Measurements from ENCODE around the gene PMF1. TPM values are rescaled to one million over a fixed set of nuclear protein-coding genes. Genes with fewer than 3 reads are reported as not detected.

PMF1 gene
- 56.9 and 58.9 TPM in 2 replicates for total RNA-seq

GRCh38 chr1:156212833-156213643 is at the start of gene PMF1:
Gene PMF1, plus strand, starts transcription at chr1:156213007. Its CDS starts 9 bp downstream, at chr1:156213016.

GRCh38 chr1:156193488-156194299 is 19.1 kb upstream of the PMF1 start, which contains the start of gene SLC25A44:
Gene SLC25A44, plus strand, starts transcription at chr1:156194104. Its CDS starts 5,744 bp downstream, at chr1:156199848.

GRCh38 chr1:156241926-156242325 is 29.1 kb downstream of the PMF1 start, which contains the start of gene BGLAP:
Gene BGLAP, plus strand, starts transcription at chr1:156242184. Its CDS starts 48 bp downstream, at chr1:156242232.

GRCh38 chr1:156247460-156248322 is 34.9 kb downstream of the PMF1 start, which contains the start of gene PAQR6:
Gene PAQR6, minus strand, starts transcription at chr1:156248056. Its CDS starts 1,325 bp downstream, at chr1:156246731.

GRCh38 chr1:156282479-156283222 is 69.8 kb downstream of the PMF1 start, which contains the start of gene SMG5:
Gene SMG5, minus strand, starts transcription at chr1:156282825. Its CDS starts 145 bp downstream, at chr1:156282680.

GRCh38 chr1:156284112-156284511 is 71.3 kb downstream of the PMF1 start, which contains the start of gene TMEM79:
Gene TMEM79, plus strand, starts transcription at chr1:156284325. Its CDS starts 902 bp downstream, at chr1:156285227.

Small RNA genes lying within 50 kb of the gene (small RNA-seq; reads per million reads assigned to genes)
- gene RF00568 = not detected

Other genes starting within 250 kb of the PMF1 start
- gene ARHGEF2, start 234.5 kb upstream of the PMF1 start, total RNA-seq = 42.7 and 50.3 TPM in 2 replicates
- gene SSR2, start 192.1 kb upstream of the PMF1 start, total RNA-seq = 373 and 566 TPM in 2 replicates
- gene UBQLN4, start 159.2 kb upstream of the PMF1 start, total RNA-seq = 18.8 and 34.3 TPM in 2 replicates
- gene LAMTOR2, start 158.2 kb upstream of the PMF1 start, total RNA-seq = 43.8 and 72.2 TPM in 2 replicates
- 62.4 and 69.0 TPM in 2 replicates for gene RAB25, start 151.8 kb upstream of the PMF1 start, total RNA-seq
- 2.9 and 4.7 TPM in 2 replicates for gene MEX3A, start 130.5 kb upstream of the PMF1 start, total RNA-seq
- gene LMNA, start 98.3 kb upstream of the PMF1 start, total RNA-seq = 709 and 1,013 TPM in 2 replicates
- 7.9 and 12.6 TPM in 2 replicates for gene SEMA4A, start 59.4 kb upstream of the PMF1 start, total RNA-seq
- 7.9 and 18.0 TPM in 2 replicates for gene SLC25A44, start 18.9 kb upstream of the PMF1 start, total RNA-seq
- gene BGLAP, start 29.2 kb downstream of the PMF1 start, total RNA-seq = 0.54 and 1.6 TPM in 2 replicates
- gene PAQR6, start 35.0 kb downstream of the PMF1 start, total RNA-seq = 1.6 and 1.7 TPM in 2 replicates
- 52.2 and 65.3 TPM in 2 replicates for gene SMG5, start 69.8 kb downstream of the PMF1 start, total RNA-seq
- gene TMEM79, start 71.3 kb downstream of the PMF1 start, total RNA-seq = 3.1 and 3.3 TPM in 2 replicates
- gene GLMP, start 82.7 kb downstream of the PMF1 start, total RNA-seq = 75.3 and 79.3 TPM in 2 replicates
- gene VHLL, start 86.3 kb downstream of the PMF1 start, total RNA-seq = 0.87 TPM in 1 of 2 replicates, not detected in the other
- 247 and 271 TPM in 2 replicates for gene CCT3, start 125.3 kb downstream of the PMF1 start, total RNA-seq
- gene TSACC, start 125.5 kb downstream of the PMF1 start, total RNA-seq = not detected in 2 replicates
- 0.39 TPM in 1 of 2 replicates, not detected in the other for gene RHBG, start 156.2 kb downstream of the PMF1 start, total RNA-seq

Data from placental epithelial cell (primary cell).